K562 (cell line): ENCODE data around the gene SLC16A5. TPM values are rescaled to one million over a fixed set of nuclear protein-coding genes. Genes with fewer than 3 reads are reported as not detected.

Source experiments
- ARHGAP35 ChIP-seq: fragments of 450-650 bp; IDR thresholded peaks from 2 replicates; pipeline ENCODE4 v1.6.1; 2018; ENCODE audit not compliant: partially characterized antibody
- ARID1B ChIP-seq: fragments of 450-650 bp; IDR thresholded peaks from 2 replicates; pipeline ENCODE4 v1.6.1; 2016; ENCODE audit warnings: antibody characterized with exemption, mild to moderate bottlenecking, inconsistent platforms
- ATF3 ChIP-seq, 2 experiments: fragments of 450-650 bp in 1 of 2; sonication (generic) in 1 of 2; formaldehyde crosslinking in 1 of 2; IDR thresholded peaks in 1 of 2; conservative IDR thresholded peaks in 1 of 2; 2 replicates each; pipeline versions ENCODE4 v1.6.1 to v1.8.1; 2016 to 2023; ENCODE audit warnings: mild to moderate bottlenecking in 2 of 2, moderate library complexity in 2 of 2, inconsistent platforms in 1 of 2, missing genetic modification reagents in 1 of 2
- BDP1 ChIP-seq: IDR thresholded peaks from 3 replicates; pipeline ENCODE4 v1.6.1; 2011; ENCODE audit not compliant: insufficient read length, insufficient read depth
- CBFA2T2 ChIP-seq: fragments of 450-650 bp; conservative IDR thresholded peaks from 2 replicates; pipeline ENCODE4 v1.6.1; 2017; ENCODE audit warnings: mild to moderate bottlenecking
- CHCHD3 ChIP-seq: fragments of 250-450 bp; sonication (Bioruptor Pico); IDR thresholded peaks from 2 replicates; pipeline ENCODE4 v2.1.2; 2022; ENCODE audit warnings: mild to moderate bottlenecking
- DIDO1 ChIP-seq: fragments of 450-650 bp; IDR thresholded peaks from 2 replicates; pipeline ENCODE4 v1.6.1; 2016; ENCODE audit warnings: low read depth, missing biosample characterization, missing genetic modification characterization
- JUND ChIP-seq, 2 experiments: IDR thresholded peaks; 2 replicates in 1 of 2; 3 replicates in 1 of 2; pipeline ENCODE4 v1.6.1; 2011; ENCODE audit warnings: borderline replicate concordance in 2 of 2, low read depth in 2 of 2, low read length in 2 of 2, improper control_type of control experiment in 1 of 2, missing biosample characterization in 1 of 2, missing genetic modification characterization in 1 of 2, missing genetic modification reagents in 1 of 2
- KAT2B ChIP-seq: IDR thresholded peaks from one replicate; pipeline ENCODE4 v1.6.1; 2012; ENCODE audit warnings: low read depth, mild to moderate bottlenecking, control low read depth, inconsistent platforms, low read length, moderate library complexity
- KAT7 ChIP-seq: sonication (generic); formaldehyde crosslinking; IDR thresholded peaks from 2 replicates; pipeline ENCODE4 v1.8.0; 2022; ENCODE audit warnings: missing genetic modification reagents, mild to moderate bottlenecking, borderline replicate concordance
- NFE2 ChIP-seq: IDR thresholded peaks from 2 replicates; pipeline ENCODE4 v1.6.1; 2014; ENCODE audit warnings: antibody characterized with exemption, low read depth
- PHB2 ChIP-seq: fragments of 450-650 bp; IDR thresholded peaks from 2 replicates; pipeline ENCODE4 v1.6.1; 2017; ENCODE audit warnings: low read depth
- PHF21A ChIP-seq: fragments of 450-650 bp; IDR thresholded peaks from 2 replicates; pipeline ENCODE4 v1.6.1; 2017; ENCODE audit warnings: low read depth, borderline replicate concordance
- POLR2A ChIP-seq: fragments of 450-650 bp; conservative IDR thresholded peaks from 2 replicates; pipeline ENCODE4 v1.6.1; 2016
- PRMT5 ChIP-seq: sonication (generic); formaldehyde crosslinking; IDR thresholded peaks from 2 replicates; pipeline ENCODE4 v1.5.0; 2020; ENCODE audit warnings: missing genetic modification reagents
- PTBP1 ChIP-seq: fragments of 200-400 bp; formaldehyde crosslinking; IDR thresholded peaks from 2 replicates; pipeline ENCODE4 v1.6.1; 2017; ENCODE audit warnings: low read depth, low read length
- RBM22 ChIP-seq: fragments of 200-400 bp; formaldehyde crosslinking; IDR thresholded peaks from 2 replicates; pipeline ENCODE4 v1.6.1; 2018; ENCODE audit warnings: low read length, low read depth; ENCODE audit not compliant: poor library complexity, severe bottlenecking
- SMC3 ChIP-seq: conservative IDR thresholded peaks from 2 replicates; pipeline ENCODE4 v1.6.1; 2011; ENCODE audit warnings: low read depth, low read length, improper control_type of control experiment; ENCODE audit not compliant: insufficient read depth
- USF2 ChIP-seq: sonication (generic); formaldehyde crosslinking; IDR thresholded peaks from 2 replicates; pipeline ENCODE4 v1.5.0; 2020; ENCODE audit warnings: missing genetic modification reagents
- XRCC3 ChIP-seq: fragments of 450-650 bp; IDR thresholded peaks from 2 replicates; pipeline ENCODE4 v1.6.1; 2017; ENCODE audit warnings: mild to moderate bottlenecking, moderate library complexity
- ZC3H11A ChIP-seq: IDR thresholded peaks from 2 replicates; pipeline ENCODE4 v1.6.1; 2012; ENCODE audit warnings: low read depth, low read length, improper control_type of control experiment
- ZNF263 ChIP-seq: sonication (generic); formaldehyde crosslinking; IDR thresholded peaks from 2 replicates; pipeline ENCODE4 v1.8.0; 2022; ENCODE audit warnings: mild to moderate bottlenecking, missing genetic modification reagents, borderline replicate concordance
- ZNF311 ChIP-seq: fragments of 250-450 bp; sonication (Bioruptor Pico); IDR thresholded peaks from 2 replicates; pipeline ENCODE4 v1.4.0; 2020; ENCODE audit warnings: mild to moderate bottlenecking, moderate library complexity
- ZNF41 ChIP-seq: fragments of 250-450 bp; sonication (Bioruptor Pico); conservative IDR thresholded peaks from 2 replicates; pipeline ENCODE4 v1.4.0; 2020; ENCODE audit warnings: mild to moderate bottlenecking
- ZNF583 ChIP-seq: fragments of 250-450 bp; sonication (Bioruptor Pico); IDR thresholded peaks from 2 replicates; pipeline ENCODE4 v1.4.0; 2020
- ZNF717 ChIP-seq: fragments of 250-450 bp; sonication (Bioruptor Pico); IDR thresholded peaks from 2 replicates; pipeline ENCODE4 v1.5.0; 2021
- ZZZ3 ChIP-seq: fragments of 450-650 bp; IDR thresholded peaks from 2 replicates; pipeline ENCODE4 v1.6.1; 2016; ENCODE audit warnings: antibody characterized with exemption, mild to moderate bottlenecking, moderate library complexity
- polyA plus RNA-seq, 8 experiments: library from polyadenylated mRNA; depleted of rRNA in 4 of 8; stranded (reverse) in 5 of 8; unstranded in 3 of 8; fragments of >200 nt; fragmentation: Nextera tagmentation in 2 of 8; fragmentation: Illumina TruSeq in 1 of 8; extraction: Ambion mirVana in 2 of 8; extraction: Trizol in 1 of 8; gene quantifications; 2 replicates each; pipeline versions ENCODE4 v1.2.1 to v1.2.3, GENCODE V29; 2011 to 2014; ENCODE audit warnings: inconsistent platforms in 1 of 8, missing spikeins in 1 of 8
- total RNA-seq, 7 experiments: library from RNA; depleted of rRNA in 6 of 7; stranded (reverse); fragments of >200 nt in 6 of 7; fragmentation: Illumina TruSeq in 2 of 7; extraction: Trizol in 2 of 7; gene quantifications; 2 replicates each; pipeline versions ENCODE4 v1.2.1 to v1.2.3, GENCODE V29; 2011 to 2021; ENCODE audit warnings: low replicate concordance in 1 of 7
- TF ChIP-seq, protein P1 (sequence below), 2 experiments: fragments of 250-450 bp in 1 of 2; fragments of 450-650 bp in 1 of 2; sonication (Bioruptor Pico) in 1 of 2; IDR thresholded peaks; 2 replicates each; pipeline versions ENCODE4 v1.6.1 to v1.8.0; 2016 to 2021; ENCODE audit warnings: mild to moderate bottlenecking in 2 of 2, moderate library complexity in 2 of 2, missing compliant biosample characterization in 1 of 2, missing genetic modification characterization in 1 of 2

SLC16A5 gene
- total and polyA plus RNA-seq, 9 of the 15 experiments (the other 6 are each of a cell fraction or from before 2014, with no cell fraction given): 0.06 to 2.6 (median 0.91) TPM

DNA sequence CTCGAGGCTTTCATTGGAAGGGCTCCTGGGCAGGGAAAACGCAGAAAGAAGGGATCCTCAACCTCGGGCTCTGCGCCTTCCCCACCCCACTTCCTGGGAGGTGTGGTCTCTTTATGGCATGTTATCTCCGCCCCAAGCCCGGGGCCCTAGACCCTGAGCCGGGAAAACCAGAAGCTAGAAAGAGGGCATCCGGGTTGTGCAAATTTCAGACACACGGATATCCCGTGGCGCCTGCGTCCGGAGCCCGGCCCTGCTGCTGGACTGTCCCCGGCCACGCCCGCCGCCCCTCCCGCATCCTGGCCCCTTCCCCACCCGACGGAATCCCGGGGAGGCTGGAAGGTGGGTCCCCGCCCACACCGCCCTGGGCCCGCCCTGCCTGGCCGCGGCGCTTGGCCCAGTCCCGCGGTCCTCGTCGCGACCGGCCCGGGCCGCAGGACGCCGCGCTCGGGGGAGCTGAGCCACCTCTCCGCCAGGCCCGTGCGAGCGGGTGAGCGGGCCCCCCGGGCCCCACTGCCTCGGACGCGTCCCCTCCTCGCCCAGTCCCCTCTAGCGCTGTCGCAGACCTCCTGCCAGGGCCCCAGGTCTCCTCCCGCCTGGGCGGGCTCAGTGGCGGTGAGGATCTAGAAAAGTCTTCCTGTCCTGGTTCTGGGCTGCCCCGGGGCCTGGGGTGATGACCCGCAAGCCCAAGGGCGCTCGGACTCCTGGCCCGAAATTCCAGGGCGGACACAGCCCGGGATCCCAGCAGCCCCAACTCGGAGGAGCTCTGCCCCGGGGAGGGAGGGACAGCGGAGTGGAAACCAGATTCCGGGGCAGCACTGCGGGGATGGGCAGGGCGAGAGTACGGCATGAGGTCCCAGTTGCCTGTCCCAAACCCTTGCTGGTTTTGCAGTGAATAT, at the start of gene SLC16A5 (continued):
- TF ChIP-seq BDP1: no peak
- TF ChIP-seq ZC3H11A: no peak
- TF ChIP-seq ZNF583 (CRISPR knock-in tag): peak; percentile 61; the same call in 1 of the 2 replicates
- TF ChIP-seq JUND (IDR thresholded peaks at IDR 0.05; ENCODE audit: borderline replicate concordance, low read depth, low read length): no peak
- TF ChIP-seq JUND (tag; IDR thresholded peaks at IDR 0.05; ENCODE audit: borderline replicate concordance, low read depth, low read length): no peak; the same call in 2 of the 3 replicates
- TF ChIP-seq CBFA2T2: no peak
- no peak for TF ChIP-seq KAT7
- TF ChIP-seq ZNF41 (CRISPR knock-in tag): no peak
- TF ChIP-seq SMC3: no peak
- no peak for TF ChIP-seq ZNF263 (CRISPR knock-in tag)
- TF ChIP-seq USF2 (CRISPR knock-in tag): no peak
- TF ChIP-seq PHF21A: no peak
- TF ChIP-seq PTBP1: no peak
- no peak for TF ChIP-seq PRMT5
- no peak for TF ChIP-seq PHB2
- no peak for TF ChIP-seq ARHGAP35
- TF ChIP-seq POLR2A: peak; percentile 71
- peak; percentile 69; the same call in 1 of the 2 replicates for TF ChIP-seq ZNF311 (CRISPR knock-in tag)
- no peak for TF ChIP-seq RBM22
- TF ChIP-seq ZZZ3: no peak
- TF ChIP-seq, protein P1, sequence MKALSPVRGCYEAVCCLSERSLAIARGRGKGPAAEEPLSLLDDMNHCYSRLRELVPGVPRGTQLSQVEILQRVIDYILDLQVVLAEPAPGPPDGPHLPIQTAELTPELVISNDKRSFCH (CRISPR knock-in tag; IDR thresholded peaks at IDR 0.05): no peak
- TF ChIP-seq, protein P1 (tag; IDR thresholded peaks at IDR 0.05): 0 out of 2 replicates have a peak, but pooled peaks have one; percentile 21
- no peak; the same call in 1 of the 2 replicates for TF ChIP-seq ARID1B
- TF ChIP-seq ATF3 (IDR thresholded peaks at IDR 0.05): no peak
- TF ChIP-seq ATF3 (CRISPR knock-in tag; conservative IDR thresholded peaks at IDR 0.05): no peak
- TF ChIP-seq ZNF717: no peak
- TF ChIP-seq DIDO1 (tag): no peak
- TF ChIP-seq XRCC3: no peak
- no peak for TF ChIP-seq NFE2
- no peak for TF ChIP-seq KAT2B
- TF ChIP-seq CHCHD3 (CRISPR knock-in tag): no peak
